HepG2 (cell line): Measurements from ENCODE around the gene BRCA1. TPM values are rescaled to one million over a fixed set of nuclear protein-coding genes. Genes with fewer than 3 reads are reported as not detected.

ENCODE experiments used
- ASH2L ChIP-seq: fragments of 300-600, 200-600 bp; sonication (generic); IDR thresholded peaks from 2 replicates; pipeline ENCODE4 v1.7.0; 2017; ENCODE audit warnings: low read depth, mild to moderate bottlenecking, moderate library complexity, mixed read lengths, low read length; ENCODE audit not compliant: insufficient read length
- CREBL2 ChIP-seq: sonication (generic); formaldehyde crosslinking; IDR thresholded peaks from 2 replicates; pipeline ENCODE4 v1.8.1; 2023; ENCODE audit warnings: missing genetic modification reagents, mild to moderate bottlenecking, borderline replicate concordance
- CTCF ChIP-seq: sonication (generic); formaldehyde crosslinking; IDR thresholded peaks from 2 replicates; pipeline ENCODE4 v1.5.0; 2020; ENCODE audit warnings: mild to moderate bottlenecking, missing genetic modification reagents, moderate library complexity
- HNRNPL ChIP-seq: fragments of 200-400 bp; formaldehyde crosslinking; IDR thresholded peaks from 2 replicates; pipeline ENCODE4 v1.6.1; 2017; ENCODE audit warnings: mild to moderate bottlenecking, low read depth, low read length
- KDM2A ChIP-seq: sonication (generic); formaldehyde crosslinking; IDR thresholded peaks from 2 replicates; pipeline ENCODE4 v1.4.0; 2020; ENCODE audit warnings: low read depth, missing genetic modification reagents, borderline replicate concordance
- MNT ChIP-seq: fragments of 450-650 bp; IDR thresholded peaks from 2 replicates; pipeline ENCODE4 v1.6.1; 2016
- NAIF1 ChIP-seq: sonication (generic); formaldehyde crosslinking; IDR thresholded peaks from 2 replicates; pipeline ENCODE4 v1.5.0; 2020; ENCODE audit warnings: mild to moderate bottlenecking, missing genetic modification reagents, borderline replicate concordance
- PRMT3 ChIP-seq: sonication (generic); formaldehyde crosslinking; IDR thresholded peaks from 2 replicates; pipeline ENCODE4 v1.8.1; 2022; ENCODE audit warnings: low read depth, mild to moderate bottlenecking, moderate library complexity, missing genetic modification reagents, borderline replicate concordance
- SKIL ChIP-seq: sonication (generic); formaldehyde crosslinking; IDR thresholded peaks from 2 replicates; pipeline ENCODE4 v1.8.0; 2022; ENCODE audit warnings: missing genetic modification reagents, mild to moderate bottlenecking, moderate library complexity, borderline replicate concordance
- SP5 ChIP-seq: IDR thresholded peaks from 2 replicates; pipeline ENCODE4 v1.6.1; 2016; ENCODE audit warnings: low read depth, borderline replicate concordance
- ZGPAT ChIP-seq: IDR thresholded peaks from 2 replicates; pipeline ENCODE4 v1.6.1; 2016; ENCODE audit warnings: mild to moderate bottlenecking
- ZNF468 ChIP-seq: sonication (generic); formaldehyde crosslinking; IDR thresholded peaks from 2 replicates; pipeline ENCODE4 v1.8.0; 2022; ENCODE audit warnings: mild to moderate bottlenecking, moderate library complexity, missing genetic modification reagents
- ZNF567 ChIP-seq: sonication (generic); formaldehyde crosslinking; IDR thresholded peaks from 2 replicates; pipeline ENCODE4 v1.8.1; 2023; ENCODE audit warnings: mild to moderate bottlenecking, missing genetic modification reagents, borderline replicate concordance
- ZNF749 ChIP-seq: sonication (generic); formaldehyde crosslinking; IDR thresholded peaks from 2 replicates; pipeline ENCODE4 v1.8.0; 2022; ENCODE audit warnings: mild to moderate bottlenecking, missing genetic modification reagents, moderate library complexity, borderline replicate concordance
- polyA plus RNA-seq, 8 experiments: library from polyadenylated mRNA; depleted of rRNA in 3 of 8; stranded (reverse) in 7 of 8; unstranded in 1 of 8; fragments of >200 nt; fragmentation: Illumina TruSeq in 4 of 8; extraction: Trizol in 4 of 8; gene quantifications; 2 replicates each; pipeline versions ENCODE4 v1.2.1 to v1.2.3, GENCODE V29; 2011 to 2016; ENCODE audit warnings: low read depth in 4 of 8, missing spikeins in 1 of 8, mixed read lengths in 1 of 8; ENCODE audit not compliant: insufficient read depth in 1 of 8
- total RNA-seq, 5 experiments: library from RNA; depleted of rRNA; stranded (reverse); fragments of >200 nt; fragmentation: Illumina TruSeq; extraction: Trizol; gene quantifications; 2 replicates each; pipeline ENCODE4 v1.2.3, GENCODE V29; 2016; ENCODE audit warnings: low read depth in 1 of 5
- TF ChIP-seq, protein P1 (sequence below): IDR thresholded peaks from 2 replicates; pipeline ENCODE4 v1.6.1; 2016; ENCODE audit warnings: control low read depth

Gene BRCA1
- total and polyA plus RNA-seq, 2 of the 13 experiments (the other 11 are each of a cell fraction or from before 2014, with no cell fraction given) = 13.3 to 37.5 TPM

GRCh38 chr17:42997984-42998938, 126.9 kb downstream of the BRCA1 start, which contains the start of gene RPL27 (continued):
- peak; percentile 19; the same call in 1 of the 2 replicates for TF ChIP-seq SKIL
- peak; percentile 90; the same call in 1 of the 2 replicates for TF ChIP-seq ZNF468 (CRISPR knock-in tag)
- TF ChIP-seq NAIF1 = peak; percentile 93
- peak; percentile 85 for TF ChIP-seq HNRNPL
- TF ChIP-seq, protein P1, sequence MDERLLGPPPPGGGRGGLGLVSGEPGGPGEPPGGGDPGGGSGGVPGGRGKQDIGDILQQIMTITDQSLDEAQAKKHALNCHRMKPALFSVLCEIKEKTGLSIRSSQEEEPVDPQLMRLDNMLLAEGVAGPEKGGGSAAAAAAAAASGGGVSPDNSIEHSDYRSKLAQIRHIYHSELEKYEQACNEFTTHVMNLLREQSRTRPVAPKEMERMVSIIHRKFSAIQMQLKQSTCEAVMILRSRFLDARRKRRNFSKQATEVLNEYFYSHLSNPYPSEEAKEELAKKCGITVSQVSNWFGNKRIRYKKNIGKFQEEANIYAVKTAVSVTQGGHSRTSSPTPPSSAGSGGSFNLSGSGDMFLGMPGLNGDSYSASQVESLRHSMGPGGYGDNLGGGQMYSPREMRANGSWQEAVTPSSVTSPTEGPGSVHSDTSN (CRISPR knock-in tag) = no peak; the same call in 1 of the 2 replicates
- TF ChIP-seq SP5 = peak; percentile 96
- TF ChIP-seq ZNF567 = no peak; the same call in none of the 2 replicates
- TF ChIP-seq CREBL2 (CRISPR knock-in tag) = no peak
- TF ChIP-seq ASH2L = peak; percentile 98
- TF ChIP-seq CTCF (CRISPR knock-in tag) = peak; percentile 90
- peak; percentile 100 for TF ChIP-seq ZGPAT
- TF ChIP-seq ZNF749 (CRISPR knock-in tag) = peak; percentile 89; the same call in 1 of the 2 replicates
- peak; percentile 96 for TF ChIP-seq MNT
- peak; percentile 99 for TF ChIP-seq KDM2A
- no peak; the same call in 1 of the 2 replicates for TF ChIP-seq PRMT3 (CRISPR knock-in tag)
